ENCODE results near the gene KCNMA1. TPM values are rescaled to one million over a fixed set of nuclear protein-coding genes. Genes with fewer than 3 reads are reported as not detected.

KCNMA1 gene
- total RNA-seq, 2 donors from 2014 or later: 23.2 to 44.5 TPM

GRCh38 chr10:77601488-77601887 is 36.1 kb downstream of the KCNMA1 start:
- H3K36me3 ChIP-seq: no peaks in the 10 kb centered on the region
- no peak overlapping the region for H3K4me3 ChIP-seq
- peaks cover 19% of the 10 kb centered on the region for H3K4me1 ChIP-seq
- no peak for TF ChIP-seq CTCF (IDR thresholded peaks at IDR 0.05)
- no peak overlapping the region for H3K27ac ChIP-seq
- no peak for DNase-seq
- intact Hi-C loops (cut with DNase I): no loop called here
- no peaks in the 10 kb centered on the region for H3K27me3 ChIP-seq
- no peaks in the 10 kb centered on the region for H3K9me3 ChIP-seq
- no peak overlapping the region for H3K9ac ChIP-seq (ENCODE audit: low read depth in 2 of 2, low read length in 2 of 2)

- no peak for DNase-seq
- no peaks in the 10 kb centered on the region for H3K36me3 ChIP-seq
- intact Hi-C loops (cut with DNase I): no loop called here
- H3K27ac ChIP-seq: no peak overlapping the region
- no peaks in the 10 kb centered on the region for H3K9me3 ChIP-seq
- no peaks in the 10 kb centered on the region for H3K27me3 ChIP-seq
- TF ChIP-seq CTCF (IDR thresholded peaks at IDR 0.05): no peak
- H3K9ac ChIP-seq (ENCODE audit: low read depth in 2 of 2, low read length in 2 of 2): no peak overlapping the region
- H3K4me3 ChIP-seq: no peak overlapping the region
- peaks cover 19% of the 10 kb centered on the region for H3K4me1 ChIP-seq
Observed at GRCh38 chr10:77600640-77601039, 37.0 kb downstream of the KCNMA1 start.

- Histone ChIP-seq H3K9me3 (no peaks in the 10 kb centered on the region), H3K9ac (ENCODE audit: low read depth in 2 of 2, low read length in 2 of 2) (no peak overlapping the region), H3K4me3 (no peak overlapping the region), H3K27me3 (no peaks in the 10 kb centered on the region), H3K36me3 (no peaks in the 10 kb centered on the region), H3K27ac (no peak overlapping the region), H3K4me1 (peaks cover 14% of the 10 kb centered on the region)
- TF ChIP-seq CTCF (IDR thresholded peaks at IDR 0.05): no peak
- no peak for DNase-seq
- intact Hi-C loops (cut with DNase I): no loop called here
Observed at GRCh38 chr10:77599651-77600050, 38.0 kb downstream of the KCNMA1 start.

- intact Hi-C loops (cut with DNase I): no loop called here
- Histone ChIP-seq H3K27me3 (no peaks in the 10 kb centered on the region), H3K9ac (ENCODE audit: low read depth in 2 of 2, low read length in 2 of 2) (no peak overlapping the region), H3K36me3 (no peaks in the 10 kb centered on the region), H3K4me1 (peaks cover 9% of the 10 kb centered on the region), H3K27ac (no peak overlapping the region), H3K9me3 (no peaks in the 10 kb centered on the region), H3K4me3 (no peak overlapping the region)
- TF ChIP-seq CTCF (IDR thresholded peaks at IDR 0.05): no peak
- no peak for DNase-seq
Observed at GRCh38 chr10:77598606-77599005, 39.0 kb downstream of the KCNMA1 start.

GRCh38 chr10:77597560-77597959 is 40.0 kb downstream of the KCNMA1 start:
- intact Hi-C loops (cut with DNase I): no loop called here
- H3K4me1 ChIP-seq: peaks cover under 1% of the 10 kb centered on the region
- no peak overlapping the region for H3K27ac ChIP-seq

More at GRCh38 chr10:77597560-77597959, 40.0 kb downstream of the KCNMA1 start:
- no peaks in the 10 kb centered on the region for H3K27me3 ChIP-seq
- TF ChIP-seq CTCF (IDR thresholded peaks at IDR 0.05): no peak
- DNase-seq: no peak
- no peaks in the 10 kb centered on the region for H3K36me3 ChIP-seq
- no peak overlapping the region for H3K9ac ChIP-seq (ENCODE audit: low read depth in 2 of 2, low read length in 2 of 2)
- H3K9me3 ChIP-seq: no peaks in the 10 kb centered on the region
- H3K4me3 ChIP-seq: no peak overlapping the region
